Endothelial cell of umbilical vein (primary cell): ENCODE data around the gene TRIM24. TPM values are rescaled to one million over a fixed set of nuclear protein-coding genes. Genes with fewer than 3 reads are reported as not detected.
A peak's percentile ranks its signal among the peaks of the same experiment; 100 is the strongest.
"Not testable (repeated sequence)": the region's sequence is repeated elsewhere in the genome, so short reads cannot be mapped to it uniquely, and the experiment has no call there.

Source experiments
- BruUV-seq: library from RNA; stranded (reverse); fragments of 400-500 nt; replicated peaks from 2 replicates; lab custom pipeline; 2021; lab: Mats Ljungman, UMichigan
- CTCF ChIA-PET: fragments of 300-600, 350-600 bp; sonication (Branson Sonifier 250); formaldehyde crosslinking; loops from one replicate; lab custom pipeline; 2021; ENCODE audit warnings: antibody characterized with exemption, inconsistent platforms; lab: Charles Lee
- POLR2A ChIA-PET: fragments of 300-600, 350-600 bp; sonication (Branson Sonifier 250); formaldehyde crosslinking; loops from one replicate; lab custom pipeline; 2021; ENCODE audit warnings: antibody characterized with exemption, inconsistent platforms; lab: Charles Lee
- DNase-seq: peaks from one replicate; pipeline ENCODE4 v3.0.0-alpha.2; 2011; ENCODE audit warnings: low read depth, low spot score
- FAIRE-seq: peaks from 2 replicates; lab custom pipeline; 2011; peaks lifted over from hg19 to GRCh38; lab: Jason Lieb, UNC
- H2AFZ ChIP-seq: 2 replicates; pipeline ENCODE4 v1.6.0; 2012; ENCODE audit warnings: low read depth, low read length, control low read depth, inconsistent platforms
- H3K27ac ChIP-seq: 2 replicates; pipeline ENCODE4 v1.5.1; 2011; ENCODE audit warnings: low read depth, mild to moderate bottlenecking, control low read depth, low read length, moderate library complexity; ENCODE audit not compliant: insufficient read depth
- H3K27me3 ChIP-seq, 2 experiments: 2 replicates each; pipeline versions ENCODE4 v1.6.0 to v1.6.1; 2011; ENCODE audit warnings: low read length in 2 of 2, mixed read lengths in 1 of 2; ENCODE audit not compliant: control insufficient read depth in 2 of 2, insufficient read depth in 2 of 2
- H3K36me3 ChIP-seq, 2 experiments: 2 replicates in 1 of 2; 3 replicates in 1 of 2; pipeline ENCODE4 v1.5.1; 2011; ENCODE audit warnings: low read length in 2 of 2, mild to moderate bottlenecking in 1 of 2, moderate library complexity in 1 of 2; ENCODE audit not compliant: control insufficient read depth in 2 of 2, insufficient read depth in 2 of 2; ENCODE audit errors: extremely low read depth in 1 of 2
- H3K4me1 ChIP-seq: 3 replicates; pipeline ENCODE4 v1.5.1; 2011; ENCODE audit warnings: mild to moderate bottlenecking, low read length; ENCODE audit not compliant: control insufficient read depth, insufficient read depth; ENCODE audit errors: extremely low read depth
- H3K4me2 ChIP-seq: 2 replicates; pipeline ENCODE4 v1.6.1; 2011; ENCODE audit warnings: low read length, control low read depth, mixed read lengths; ENCODE audit not compliant: insufficient read depth
- H3K4me3 ChIP-seq, 3 experiments: fragments of 200-600 bp in 1 of 3; sonication (generic), shearing (Covaris generic) in 1 of 3; replicated peaks in 1 of 3; 2 replicates each; pipeline ENCODE4 v1.5.1; 2011 to 2016; ENCODE audit warnings: control low read depth in 3 of 3, low read length in 3 of 3, mild to moderate bottlenecking in 2 of 3, inconsistent platforms in 1 of 3, low read depth in 1 of 3, moderate library complexity in 1 of 3; ENCODE audit not compliant: insufficient read depth in 1 of 3
- H3K79me2 ChIP-seq: 2 replicates; pipeline ENCODE4 v1.6.0; 2012; ENCODE audit warnings: low read length, inconsistent platforms; ENCODE audit not compliant: control insufficient read depth, insufficient read depth
- H3K9ac ChIP-seq: replicated peaks from 2 replicates; pipeline ENCODE3; 2011; ENCODE audit warnings: low read length, control low read depth; ENCODE audit not compliant: insufficient read depth; ENCODE audit errors: extremely low read depth
- H3K9me1 ChIP-seq: replicated peaks from 3 replicates; pipeline ENCODE4 v1.6.0; 2011; ENCODE audit warnings: mild to moderate bottlenecking, low read length; ENCODE audit not compliant: control insufficient read depth, insufficient read depth; ENCODE audit errors: extremely low read depth
- H3K9me3 ChIP-seq: replicated peaks from 2 replicates; pipeline ENCODE4 v1.5.1; 2012; ENCODE audit warnings: low read length, inconsistent platforms; ENCODE audit not compliant: control insufficient read depth, insufficient read depth
- H4K20me1 ChIP-seq: replicated peaks from 2 replicates; pipeline ENCODE3; 2011; ENCODE audit warnings: mild to moderate bottlenecking, low read length; ENCODE audit not compliant: control insufficient read depth, insufficient read depth; ENCODE audit errors: extremely low read depth
- CTCF ChIP-seq, 2 donors: IDR thresholded peaks; 1 replicate in 1 of 2; 2 replicates in 1 of 2; pipeline ENCODE4 v1.5.1; 2011; ENCODE audit warnings: low read length in 2 of 2, mild to moderate bottlenecking in 2 of 2, moderate library complexity in 2 of 2, control low read depth in 1 of 2, inconsistent platforms in 1 of 2, low read depth in 1 of 2; ENCODE audit not compliant: insufficient read depth in 1 of 2; ENCODE audit errors: extremely low read depth in 1 of 2
- EZH2 ChIP-seq: IDR thresholded peaks from 2 replicates; pipeline ENCODE4 v1.6.1; 2012; ENCODE audit warnings: borderline replicate concordance, low read depth, mild to moderate bottlenecking, moderate library complexity, low read length, inconsistent platforms; ENCODE audit not compliant: severe bottlenecking
- FOS ChIP-seq: IDR thresholded peaks from 2 replicates; pipeline ENCODE4 v1.6.1; 2011; ENCODE audit warnings: mild to moderate bottlenecking, low read length, moderate library complexity, borderline replicate concordance; ENCODE audit not compliant: insufficient read depth
- GATA2 ChIP-seq: IDR thresholded peaks from 2 replicates; pipeline ENCODE4 v1.7.0; 2011; ENCODE audit warnings: low read depth, mild to moderate bottlenecking, moderate library complexity, mixed read lengths, low read length; ENCODE audit not compliant: insufficient read length, insufficient read depth
- JUN ChIP-seq: IDR thresholded peaks from 2 replicates; pipeline ENCODE4 v1.6.1; 2011; ENCODE audit warnings: borderline replicate concordance, low read depth; ENCODE audit not compliant: insufficient read length, insufficient read depth
- MAX ChIP-seq: IDR thresholded peaks from 2 replicates; pipeline ENCODE4 v1.6.1; 2011; ENCODE audit not compliant: insufficient read depth, insufficient read length
- MYC ChIP-seq: IDR thresholded peaks from one replicate; pipeline ENCODE4 v1.6.1; 2011; ENCODE audit warnings: mild to moderate bottlenecking, low read depth, low read length
- POLR2A ChIP-seq: IDR thresholded peaks from 2 replicates; pipeline ENCODE4 v1.6.1; 2012; ENCODE audit warnings: low read depth, mild to moderate bottlenecking, control low read depth, low read length
- POLR2AphosphoS5 ChIP-seq: IDR thresholded peaks from 2 replicates; pipeline ENCODE4 v1.6.1; 2012; ENCODE audit warnings: low read depth, mild to moderate bottlenecking, control low read depth, low read length, moderate library complexity; ENCODE audit not compliant: insufficient read depth
- dilution Hi-C: fragments of 300-500 bp; cut with MboI; formaldehyde crosslinking; loops from one replicate; pipeline ENCODE4 v1.15.0; 2019; ENCODE audit warnings: low sequenced_read_pairs; ENCODE audit not compliant: extremely low pct_ligation_motif_present
- intact Hi-C: fragments of 100-400 bp; cut with micrococcal nuclease; formaldehyde crosslinking; loops from one replicate; pipeline ENCODE4 v1.10.0; 2022
- polyA plus RNA-seq, 4 experiments: library from polyadenylated mRNA; depleted of rRNA in 3 of 4; stranded (reverse) in 3 of 4; unstranded in 1 of 4; fragments of >200 nt; gene quantifications; 2 replicates each; pipeline versions ENCODE4 v1.2.1 to v1.2.3, GENCODE V29; 2011 to 2012; ENCODE audit warnings: missing spikeins in 1 of 4
- total RNA-seq: library from RNA; stranded (reverse); gene quantifications from 2 replicates; pipeline ENCODE4 v1.2.3, GENCODE V29; 2021

TRIM24 gene
- total and polyA plus RNA-seq, 2 donors (not counting 3 experiments of a cell fraction or from before 2014, with no cell fraction given): 9.1 to 26.1 TPM

GRCh38 chr7:138460649-138461607 lies 869 bp downstream of the TRIM24 start:
- Histone ChIP-seq H3K27me3 (no peaks in the 10 kb centered on the region), H3K9me1 (no peaks in the 10 kb centered on the region), H3K27ac (peak overlapping the region; percentile 61), H3K36me3 (no peaks in the 10 kb centered on the region), H3K9ac (peak overlapping the region; percentile 89), H3K9me3 (no peaks in the 10 kb centered on the region), H3K79me2 (peaks cover 43% of the 10 kb centered on the region), H2AFZ (peak overlapping the region; percentile 51), H3K4me3 (peak overlapping the region; percentile 86 to 99 (median 95)), H3K4me1 (peaks cover 5% of the 10 kb centered on the region), H3K4me2 (peak overlapping the region; percentile 95), H4K20me1 (peaks cover 2% of the 10 kb centered on the region)
- ChIA-PET POLR2A (no interaction called here), CTCF (interaction anchor here (0.8 to 2.1 kb wide), 4 partner anchors 38 to 300 kb away, joined by 3 to 13 read pairs (median 5); no protein-coding TSS in a partner anchor)
- FAIRE-seq (no peak), DNase-seq (peak; percentile 57)
- dilution Hi-C loops (no loop called here), intact Hi-C loops (loop anchor here (1.0 to 10.0 kb wide), 7 partner anchors 53 to 459 kb away; partner anchors contain the start of gene CREB3L2)
- no peak for TF ChIP-seq EZH2
- TF ChIP-seq JUN: no peak
- no peak for TF ChIP-seq MAX
- TF ChIP-seq POLR2AphosphoS5: no peak
- TF ChIP-seq POLR2A: no peak
- no peak for TF ChIP-seq FOS
- no peak for TF ChIP-seq CTCF (IDR thresholded peaks at IDR 0.05; ENCODE audit: extremely low read depth in 1 of 2, insufficient read depth in 1 of 2, low read depth in 1 of 2, low read length in 2 of 2)
- no peak for TF ChIP-seq GATA2
- TF ChIP-seq MYC: no peak
- BruUV-seq: no TSS peak

- FAIRE-seq, H3K4me2 ChIP-seq, H3K4me3 ChIP-seq, dilution Hi-C loops, DNase-seq, H3K9me1 ChIP-seq, CTCF ChIA-PET, H2AFZ ChIP-seq, H3K4me1 ChIP-seq, H3K36me3 ChIP-seq, H3K9me3 ChIP-seq, H3K27me3 ChIP-seq, BruUV-seq, H3K9ac ChIP-seq, POLR2A ChIA-PET, H4K20me1 ChIP-seq, H3K27ac ChIP-seq: not testable (repeated sequence)
- intact Hi-C loops: loop anchor here (10.0 kb wide), 1 partner anchor 112 kb away; no protein-coding TSS in a partner anchor
- peaks cover 66% of the 10 kb centered on the region for H3K79me2 ChIP-seq
Measured at GRCh38 chr7:138463291-138463618, 3.2 kb downstream of the TRIM24 start.
